H1 (cell line): Measurements from ENCODE around the gene BIN2. TPM values are rescaled to one million over a fixed set of nuclear protein-coding genes. Genes with fewer than 3 reads are reported as not detected.

Experiments
- polyA plus RNA-seq, 7 experiments: library from polyadenylated mRNA; depleted of rRNA in 3 of 7; stranded (reverse) in 5 of 7; unstranded in 2 of 7; fragments of >200 nt in 5 of 7; fragments of 200-250 nt in 2 of 7; gene quantifications; 1 replicate in 5 of 7; 2 replicates in 1 of 7; 4 replicates in 1 of 7; pipeline versions ENCODE4 v1.2.1 to v1.2.3, GENCODE V29; 2011 to 2013; ENCODE audit warnings: missing spikeins in 2 of 7, mixed read lengths in 2 of 7
- total RNA-seq: library from RNA; stranded (reverse); fragmentation: NEBNext Ultra II Directional; extraction: Animal tissue kit (Norgen Biotek cat#: 25700); gene quantifications from 2 replicates; pipeline ENCODE4 v1.2.1, GENCODE V29; 2021

BIN2 gene
- total and polyA plus RNA-seq, 2 of the 8 experiments (the other 6 are each of a cell fraction or from before 2014, with no cell fraction given), result not detected

Other genes starting within 250 kb of the BIN2 start
- 31.9 and 34.0 TPM in 2 replicates for gene CSRNP2, start 240.6 kb downstream of the BIN2 start, total RNA-seq
- 11.3 and 13.7 TPM in 2 replicates for gene CSRNP2, start 240.6 kb downstream of the BIN2 start, polyA plus RNA-seq (2011; rRNA removed)
- 44.5 and 49.2 TPM in 2 replicates for gene TFCP2, start 151.0 kb downstream of the BIN2 start, total RNA-seq
- gene TFCP2, start 151.0 kb downstream of the BIN2 start, polyA plus RNA-seq (2011; rRNA removed), result 14.4 and 19.8 TPM in 2 replicates
- gene POU6F1, start 106.1 kb downstream of the BIN2 start, total RNA-seq, result 6.8 and 8.7 TPM in 2 replicates
- 5.6 and 7.5 TPM in 2 replicates for gene POU6F1, start 106.1 kb downstream of the BIN2 start, polyA plus RNA-seq (2011; rRNA removed)
- 24.9 and 27.1 TPM in 2 replicates for gene DAZAP2, start 85.3 kb downstream of the BIN2 start, total RNA-seq
- 64.7 and 77.2 TPM in 2 replicates for gene DAZAP2, start 85.3 kb downstream of the BIN2 start, polyA plus RNA-seq (2011; rRNA removed)
- 9.2 and 9.4 TPM in 2 replicates for gene SMAGP, start 53.8 kb downstream of the BIN2 start, total RNA-seq
- gene SMAGP, start 53.8 kb downstream of the BIN2 start, polyA plus RNA-seq (2011; rRNA removed), result 12.7 and 13.9 TPM in 2 replicates
- gene CELA1, start 22.5 kb upstream of the BIN2 start, total RNA-seq, result not detected in 2 replicates
- gene CELA1, start 22.5 kb upstream of the BIN2 start, polyA plus RNA-seq (2011; rRNA removed), result 0.09 TPM in 1 of 2 replicates, not detected in the other
- 10.7 and 12.5 TPM in 2 replicates for gene GALNT6, start 67.2 kb upstream of the BIN2 start, total RNA-seq
- gene GALNT6, start 67.2 kb upstream of the BIN2 start, polyA plus RNA-seq (2011; rRNA removed), result 5.8 and 11.1 TPM in 2 replicates
- 13.4 and 15.2 TPM in 2 replicates for gene SLC4A8, start 100.7 kb upstream of the BIN2 start, total RNA-seq
- gene SLC4A8, start 100.7 kb upstream of the BIN2 start, polyA plus RNA-seq (2011; rRNA removed), result 8.6 and 11.2 TPM in 2 replicates